NCI-H2029 treated with DMSO at 0.1 percent for 48 hours (cell line): Measurements from ENCODE around the gene ATM.
"Not testable (repeated sequence)": the region's sequence is repeated elsewhere in the genome, so short reads cannot be mapped to it uniquely, and the experiment has no call there.

Experiments
- DNase-seq: peaks from one replicate; lab custom pipeline; 2025; lab: John Stamatoyannopoulos, UW

ATM gene

GRCh38 chr11:108221911-108222573 is 825 bp upstream of the ATM start:
- no peak for DNase-seq

GRCh38 chr11:108223348-108224149 is 682 bp downstream of the ATM start:
- no peak for DNase-seq

GRCh38 chr11:108224366-108224765 is 1.5 kb downstream of the ATM start:
- no peak for DNase-seq

GRCh38 chr11:108224911-108225786 is 2.3 kb downstream of the ATM start:
- no peak for DNase-seq

GRCh38 chr11:108226036-108226435 is 3.2 kb downstream of the ATM start:
- DNase-seq = no peak

- no peak for DNase-seq
Measured at GRCh38 chr11:108228251-108228650, 5.4 kb downstream of the ATM start.

- DNase-seq = no peak
Measured at GRCh38 chr11:108233277-108233945, 10.5 kb downstream of the ATM start.

GRCh38 chr11:108235192-108235591 is 12.3 kb downstream of the ATM start:
- no peak for DNase-seq

GRCh38 chr11:108235633-108236032 is 12.8 kb downstream of the ATM start:
- DNase-seq = no peak

- no peak for DNase-seq
Measured at GRCh38 chr11:108237058-108237481, 14.2 kb downstream of the ATM start.

- DNase-seq = no peak
Measured at GRCh38 chr11:108239076-108239475, 16.2 kb downstream of the ATM start.

GRCh38 chr11:108241330-108242037 is 18.6 kb downstream of the ATM start:
- no peak for DNase-seq

GRCh38 chr11:108242422-108242821 is 19.6 kb downstream of the ATM start:
- DNase-seq = no peak

- DNase-seq = no peak
Measured at GRCh38 chr11:108246308-108246707, 23.4 kb downstream of the ATM start.

GRCh38 chr11:108246885-108247284 is 24.0 kb downstream of the ATM start:
- no peak for DNase-seq

- DNase-seq = no peak
Measured at GRCh38 chr11:108253176-108253575, 30.3 kb downstream of the ATM start.

- no peak for DNase-seq
Measured at GRCh38 chr11:108269583-108269982, 46.7 kb downstream of the ATM start.

GRCh38 chr11:108276985-108277616 is 54.2 kb downstream of the ATM start:
- DNase-seq = not testable (repeated sequence)

- no peak for DNase-seq
Measured at GRCh38 chr11:108278546-108278945, 55.7 kb downstream of the ATM start.

GRCh38 chr11:108278954-108279353 is 56.1 kb downstream of the ATM start:
- DNase-seq = no peak

GRCh38 chr11:108286370-108286769 is 63.5 kb downstream of the ATM start:
- DNase-seq = no peak
